HepG2 (cell line): ENCODE data around the gene R3HDM1. TPM values are rescaled to one million over a fixed set of nuclear protein-coding genes. Genes with fewer than 3 reads are reported as not detected.

Experiments
- FOXO1 ChIP-seq: sonication (generic); formaldehyde crosslinking; IDR thresholded peaks from 2 replicates; pipeline ENCODE4 v1.4.0; 2020; ENCODE audit warnings: missing genetic modification reagents
- GABPB1 ChIP-seq: IDR thresholded peaks from 2 replicates; pipeline ENCODE4 v1.6.1; 2016; ENCODE audit warnings: mild to moderate bottlenecking, missing genetic modification reagents, moderate library complexity, missing compliant biosample characterization
- HOXD1 ChIP-seq: sonication (generic); formaldehyde crosslinking; IDR thresholded peaks from 2 replicates; pipeline ENCODE4 v1.5.0; 2020; ENCODE audit warnings: missing genetic modification reagents
- MAF1 ChIP-seq: sonication (generic); formaldehyde crosslinking; IDR thresholded peaks from 2 replicates; pipeline ENCODE4 v1.5.0; 2020; ENCODE audit warnings: missing genetic modification reagents, borderline replicate concordance
- NFIC ChIP-seq: IDR thresholded peaks from 2 replicates; pipeline ENCODE4 v1.6.1; 2012; ENCODE audit warnings: mild to moderate bottlenecking, low read length, inconsistent platforms
- PHF8 ChIP-seq: sonication (generic); formaldehyde crosslinking; IDR thresholded peaks from 2 replicates; pipeline ENCODE4 v1.5.0; 2020; ENCODE audit warnings: missing genetic modification reagents
- SIX1 ChIP-seq: sonication (generic); formaldehyde crosslinking; IDR thresholded peaks from 2 replicates; pipeline ENCODE4 v1.4.0; 2020; ENCODE audit warnings: missing genetic modification reagents, borderline replicate concordance
- SIX4 ChIP-seq: sonication (generic); formaldehyde crosslinking; IDR thresholded peaks from 2 replicates; pipeline ENCODE4 v1.4.0; 2020; ENCODE audit warnings: missing genetic modification reagents
- ZNF282 ChIP-seq: fragments of 450-650 bp; IDR thresholded peaks from 2 replicates; pipeline ENCODE4 v1.6.1; 2018; ENCODE audit not compliant: partially characterized antibody
- ZNF30 ChIP-seq: sonication (generic); formaldehyde crosslinking; IDR thresholded peaks from 2 replicates; pipeline ENCODE4 v1.5.0; 2020; ENCODE audit warnings: mild to moderate bottlenecking, missing genetic modification reagents
- ZNF331 ChIP-seq: sonication (generic); formaldehyde crosslinking; IDR thresholded peaks from 2 replicates; pipeline ENCODE4 v1.4.0; 2020; ENCODE audit warnings: missing genetic modification reagents
- ZSCAN31 ChIP-seq: sonication (generic); formaldehyde crosslinking; IDR thresholded peaks from 2 replicates; pipeline ENCODE4 v1.5.0; 2020; ENCODE audit warnings: low read depth, mild to moderate bottlenecking, missing genetic modification reagents
- polyA plus RNA-seq, 8 experiments: library from polyadenylated mRNA; depleted of rRNA in 3 of 8; stranded (reverse) in 7 of 8; unstranded in 1 of 8; fragments of >200 nt; fragmentation: Illumina TruSeq in 4 of 8; extraction: Trizol in 4 of 8; gene quantifications; 2 replicates each; pipeline versions ENCODE4 v1.2.1 to v1.2.3, GENCODE V29; 2011 to 2016; ENCODE audit warnings: low read depth in 4 of 8, missing spikeins in 1 of 8, mixed read lengths in 1 of 8; ENCODE audit not compliant: insufficient read depth in 1 of 8
- total RNA-seq, 5 experiments: library from RNA; depleted of rRNA; stranded (reverse); fragments of >200 nt; fragmentation: Illumina TruSeq; extraction: Trizol; gene quantifications; 2 replicates each; pipeline ENCODE4 v1.2.3, GENCODE V29; 2016; ENCODE audit warnings: low read depth in 1 of 5
- TF ChIP-seq, protein P1 (sequence below): sonication (generic); formaldehyde crosslinking; IDR thresholded peaks from 2 replicates; pipeline ENCODE4 v1.5.0; 2020; ENCODE audit warnings: missing genetic modification reagents
- TF ChIP-seq, protein P2 (sequence below): IDR thresholded peaks from 2 replicates; pipeline ENCODE4 v1.6.1; 2016; ENCODE audit warnings: low read depth, missing genetic modification reagents, missing compliant biosample characterization
- TF ChIP-seq, protein P3 (sequence below): fragments of 450-650 bp; IDR thresholded peaks from 2 replicates; pipeline ENCODE4 v1.6.1; 2016
- TF ChIP-seq, protein P4 (sequence below): sonication (generic); formaldehyde crosslinking; IDR thresholded peaks from 2 replicates; pipeline ENCODE4 v1.8.0; 2022; ENCODE audit warnings: missing genetic modification reagents, mild to moderate bottlenecking, borderline replicate concordance
- TF ChIP-seq, protein P5 (sequence below): IDR thresholded peaks from 2 replicates; pipeline ENCODE4 v1.6.1; 2016; ENCODE audit warnings: low read depth

R3HDM1 gene
- total and polyA plus RNA-seq, 2 of the 13 experiments (the other 11 are each of a cell fraction or from before 2014, with no cell fraction given), result 15.7 to 54.3 TPM

DNA sequence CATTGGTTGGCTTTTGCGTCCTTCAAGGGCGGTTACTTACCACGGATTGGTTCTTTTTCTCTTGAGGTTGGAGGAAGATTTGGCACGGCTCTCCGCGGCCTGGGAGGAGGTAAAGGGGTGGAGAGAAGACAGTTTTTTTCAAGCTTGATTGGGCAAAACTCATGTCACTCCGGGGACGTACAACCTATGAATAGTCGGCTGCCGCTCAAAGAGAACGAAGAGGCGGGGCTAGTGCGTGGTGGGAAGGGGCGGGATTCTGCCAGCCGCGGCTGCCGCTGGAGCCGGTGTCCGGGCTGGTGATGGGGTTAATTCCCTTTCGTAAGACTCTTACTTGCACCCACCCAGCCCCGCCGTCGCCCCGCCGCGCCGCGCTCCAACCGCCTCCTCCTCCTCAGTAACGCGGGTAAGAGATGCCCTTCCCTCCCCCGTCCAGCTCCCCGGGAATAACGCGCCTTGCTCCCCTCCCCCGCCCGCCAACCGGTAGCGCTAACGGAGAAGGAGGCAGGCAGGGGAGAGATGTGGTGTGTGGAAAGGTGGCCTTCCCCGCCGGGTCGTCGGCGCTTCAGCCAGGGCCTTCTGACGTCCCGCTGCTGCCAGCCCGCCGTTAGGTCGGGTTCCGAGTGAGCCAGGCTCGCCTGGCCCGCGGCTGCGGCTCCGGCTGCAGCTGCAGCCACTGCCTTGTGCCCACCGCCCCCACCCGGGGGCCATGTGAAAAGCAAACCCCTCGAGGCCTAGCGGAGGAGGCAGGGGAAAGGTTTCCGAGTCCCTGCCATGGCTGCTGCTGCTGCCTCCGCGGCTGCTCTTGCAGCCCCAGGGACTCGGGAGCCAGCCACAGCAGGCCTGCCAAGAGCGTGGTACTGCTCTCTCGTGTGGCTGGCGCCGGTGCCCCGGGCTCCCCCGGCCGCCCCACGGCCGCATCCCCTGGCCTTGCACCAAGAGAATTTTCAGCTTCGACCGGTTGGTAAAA lies at the start of gene R3HDM1 (continued):
- TF ChIP-seq ZNF30 (peak; percentile 82), NFIC (no peak), SIX1 (CRISPR knock-in tag) (no peak), ZNF331 (CRISPR knock-in tag) (peak; percentile 70; the same call in 1 of the 2 replicates), SIX4 (CRISPR knock-in tag) (no peak), PHF8 (CRISPR knock-in tag) (peak; percentile 89), ZNF282 (no peak), GABPB1 (CRISPR knock-in tag) (peak; percentile 82), MAF1 (CRISPR knock-in tag) (peak; percentile 43; the same call in 1 of the 2 replicates), FOXO1 (CRISPR knock-in tag) (peak; percentile 58), HOXD1 (CRISPR knock-in tag) (no peak; the same call in 1 of the 2 replicates), ZSCAN31 (CRISPR knock-in tag) (peak; percentile 88)
- TF ChIP-seq, protein P1, sequence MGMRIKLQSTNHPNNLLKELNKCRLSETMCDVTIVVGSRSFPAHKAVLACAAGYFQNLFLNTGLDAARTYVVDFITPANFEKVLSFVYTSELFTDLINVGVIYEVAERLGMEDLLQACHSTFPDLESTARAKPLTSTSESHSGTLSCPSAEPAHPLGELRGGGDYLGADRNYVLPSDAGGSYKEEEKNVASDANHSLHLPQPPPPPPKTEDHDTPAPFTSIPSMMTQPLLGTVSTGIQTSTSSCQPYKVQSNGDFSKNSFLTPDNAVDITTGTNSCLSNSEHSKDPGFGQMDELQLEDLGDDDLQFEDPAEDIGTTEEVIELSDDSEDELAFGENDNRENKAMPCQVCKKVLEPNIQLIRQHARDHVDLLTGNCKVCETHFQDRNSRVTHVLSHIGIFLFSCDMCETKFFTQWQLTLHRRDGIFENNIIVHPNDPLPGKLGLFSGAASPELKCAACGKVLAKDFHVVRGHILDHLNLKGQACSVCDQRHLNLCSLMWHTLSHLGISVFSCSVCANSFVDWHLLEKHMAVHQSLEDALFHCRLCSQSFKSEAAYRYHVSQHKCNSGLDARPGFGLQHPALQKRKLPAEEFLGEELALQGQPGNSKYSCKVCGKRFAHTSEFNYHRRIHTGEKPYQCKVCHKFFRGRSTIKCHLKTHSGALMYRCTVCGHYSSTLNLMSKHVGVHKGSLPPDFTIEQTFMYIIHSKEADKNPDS, result no peak
- TF ChIP-seq, protein P2, sequence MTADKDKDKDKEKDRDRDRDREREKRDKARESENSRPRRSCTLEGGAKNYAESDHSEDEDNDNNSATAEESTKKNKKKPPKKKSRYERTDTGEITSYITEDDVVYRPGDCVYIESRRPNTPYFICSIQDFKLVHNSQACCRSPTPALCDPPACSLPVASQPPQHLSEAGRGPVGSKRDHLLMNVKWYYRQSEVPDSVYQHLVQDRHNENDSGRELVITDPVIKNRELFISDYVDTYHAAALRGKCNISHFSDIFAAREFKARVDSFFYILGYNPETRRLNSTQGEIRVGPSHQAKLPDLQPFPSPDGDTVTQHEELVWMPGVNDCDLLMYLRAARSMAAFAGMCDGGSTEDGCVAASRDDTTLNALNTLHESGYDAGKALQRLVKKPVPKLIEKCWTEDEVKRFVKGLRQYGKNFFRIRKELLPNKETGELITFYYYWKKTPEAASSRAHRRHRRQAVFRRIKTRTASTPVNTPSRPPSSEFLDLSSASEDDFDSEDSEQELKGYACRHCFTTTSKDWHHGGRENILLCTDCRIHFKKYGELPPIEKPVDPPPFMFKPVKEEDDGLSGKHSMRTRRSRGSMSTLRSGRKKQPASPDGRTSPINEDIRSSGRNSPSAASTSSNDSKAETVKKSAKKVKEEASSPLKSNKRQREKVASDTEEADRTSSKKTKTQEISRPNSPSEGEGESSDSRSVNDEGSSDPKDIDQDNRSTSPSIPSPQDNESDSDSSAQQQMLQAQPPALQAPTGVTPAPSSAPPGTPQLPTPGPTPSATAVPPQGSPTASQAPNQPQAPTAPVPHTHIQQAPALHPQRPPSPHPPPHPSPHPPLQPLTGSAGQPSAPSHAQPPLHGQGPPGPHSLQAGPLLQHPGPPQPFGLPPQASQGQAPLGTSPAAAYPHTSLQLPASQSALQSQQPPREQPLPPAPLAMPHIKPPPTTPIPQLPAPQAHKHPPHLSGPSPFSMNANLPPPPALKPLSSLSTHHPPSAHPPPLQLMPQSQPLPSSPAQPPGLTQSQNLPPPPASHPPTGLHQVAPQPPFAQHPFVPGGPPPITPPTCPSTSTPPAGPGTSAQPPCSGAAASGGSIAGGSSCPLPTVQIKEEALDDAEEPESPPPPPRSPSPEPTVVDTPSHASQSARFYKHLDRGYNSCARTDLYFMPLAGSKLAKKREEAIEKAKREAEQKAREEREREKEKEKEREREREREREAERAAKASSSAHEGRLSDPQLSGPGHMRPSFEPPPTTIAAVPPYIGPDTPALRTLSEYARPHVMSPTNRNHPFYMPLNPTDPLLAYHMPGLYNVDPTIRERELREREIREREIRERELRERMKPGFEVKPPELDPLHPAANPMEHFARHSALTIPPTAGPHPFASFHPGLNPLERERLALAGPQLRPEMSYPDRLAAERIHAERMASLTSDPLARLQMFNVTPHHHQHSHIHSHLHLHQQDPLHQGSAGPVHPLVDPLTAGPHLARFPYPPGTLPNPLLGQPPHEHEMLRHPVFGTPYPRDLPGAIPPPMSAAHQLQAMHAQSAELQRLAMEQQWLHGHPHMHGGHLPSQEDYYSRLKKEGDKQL (CRISPR knock-in tag), result peak; percentile 14; the same call in 1 of the 2 replicates
- TF ChIP-seq, protein P3, sequence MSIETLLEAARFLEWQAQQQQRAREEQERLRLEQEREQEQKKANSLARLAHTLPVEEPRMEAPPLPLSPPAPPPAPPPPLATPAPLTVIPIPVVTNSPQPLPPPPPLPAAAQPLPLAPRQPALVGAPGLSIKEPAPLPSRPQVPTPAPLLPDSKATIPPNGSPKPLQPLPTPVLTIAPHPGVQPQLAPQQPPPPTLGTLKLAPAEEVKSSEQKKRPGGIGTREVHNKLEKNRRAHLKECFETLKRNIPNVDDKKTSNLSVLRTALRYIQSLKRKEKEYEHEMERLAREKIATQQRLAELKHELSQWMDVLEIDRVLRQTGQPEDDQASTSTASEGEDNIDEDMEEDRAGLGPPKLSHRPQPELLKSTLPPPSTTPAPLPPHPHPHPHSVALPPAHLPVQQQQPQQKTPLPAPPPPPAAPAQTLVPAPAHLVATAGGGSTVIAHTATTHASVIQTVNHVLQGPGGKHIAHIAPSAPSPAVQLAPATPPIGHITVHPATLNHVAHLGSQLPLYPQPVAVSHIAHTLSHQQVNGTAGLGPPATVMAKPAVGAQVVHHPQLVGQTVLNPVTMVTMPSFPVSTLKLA, result no peak
- TF ChIP-seq, protein P4, sequence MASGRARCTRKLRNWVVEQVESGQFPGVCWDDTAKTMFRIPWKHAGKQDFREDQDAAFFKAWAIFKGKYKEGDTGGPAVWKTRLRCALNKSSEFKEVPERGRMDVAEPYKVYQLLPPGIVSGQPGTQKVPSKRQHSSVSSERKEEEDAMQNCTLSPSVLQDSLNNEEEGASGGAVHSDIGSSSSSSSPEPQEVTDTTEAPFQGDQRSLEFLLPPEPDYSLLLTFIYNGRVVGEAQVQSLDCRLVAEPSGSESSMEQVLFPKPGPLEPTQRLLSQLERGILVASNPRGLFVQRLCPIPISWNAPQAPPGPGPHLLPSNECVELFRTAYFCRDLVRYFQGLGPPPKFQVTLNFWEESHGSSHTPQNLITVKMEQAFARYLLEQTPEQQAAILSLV (CRISPR knock-in tag), result peak; percentile 96; the same call in 1 of the 2 replicates
- TF ChIP-seq, protein P5, sequence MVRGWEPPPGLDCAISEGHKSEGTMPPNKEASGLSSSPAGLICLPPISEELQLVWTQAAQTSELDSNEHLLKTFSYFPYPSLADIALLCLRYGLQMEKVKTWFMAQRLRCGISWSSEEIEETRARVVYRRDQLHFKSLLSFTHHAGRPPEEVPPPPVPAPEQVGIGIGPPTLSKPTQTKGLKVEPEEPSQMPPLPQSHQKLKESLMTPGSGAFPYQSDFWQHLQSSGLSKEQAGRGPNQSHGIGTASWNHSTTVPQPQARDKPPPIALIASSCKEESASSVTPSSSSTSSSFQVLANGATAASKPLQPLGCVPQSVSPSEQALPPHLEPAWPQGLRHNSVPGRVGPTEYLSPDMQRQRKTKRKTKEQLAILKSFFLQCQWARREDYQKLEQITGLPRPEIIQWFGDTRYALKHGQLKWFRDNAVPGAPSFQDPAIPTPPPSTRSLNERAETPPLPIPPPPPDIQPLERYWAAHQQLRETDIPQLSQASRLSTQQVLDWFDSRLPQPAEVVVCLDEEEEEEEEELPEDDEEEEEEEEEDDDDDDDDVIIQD (CRISPR knock-in tag), result no peak; the same call in 1 of the 2 replicates
